ENCODE measurements around the gene KCNMA1.
A peak's percentile ranks its signal among the peaks of the same experiment; 100 is the strongest.

The KCNMA1 gene

DNA sequence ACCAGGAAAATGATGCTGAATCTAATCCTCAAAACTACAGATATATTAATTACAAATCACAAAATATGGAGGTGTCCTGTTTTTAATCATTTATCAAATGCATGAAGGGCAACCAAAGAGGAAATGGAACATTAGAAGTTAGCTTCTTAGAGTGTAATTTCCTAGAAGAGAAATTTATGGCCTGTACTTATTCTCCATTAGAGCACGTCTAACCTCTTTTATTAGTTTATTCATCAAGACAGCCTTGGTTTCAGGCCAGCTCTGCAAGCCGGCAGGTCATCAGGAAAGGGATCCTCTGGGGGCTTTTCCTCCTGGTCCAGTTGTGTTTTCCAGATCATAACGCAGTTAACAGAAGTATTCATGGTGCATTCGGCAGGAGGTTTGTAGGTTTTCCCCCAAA lies 517.6 kb downstream of the KCNMA1 start:
- no peak for DNase-seq

DNA sequence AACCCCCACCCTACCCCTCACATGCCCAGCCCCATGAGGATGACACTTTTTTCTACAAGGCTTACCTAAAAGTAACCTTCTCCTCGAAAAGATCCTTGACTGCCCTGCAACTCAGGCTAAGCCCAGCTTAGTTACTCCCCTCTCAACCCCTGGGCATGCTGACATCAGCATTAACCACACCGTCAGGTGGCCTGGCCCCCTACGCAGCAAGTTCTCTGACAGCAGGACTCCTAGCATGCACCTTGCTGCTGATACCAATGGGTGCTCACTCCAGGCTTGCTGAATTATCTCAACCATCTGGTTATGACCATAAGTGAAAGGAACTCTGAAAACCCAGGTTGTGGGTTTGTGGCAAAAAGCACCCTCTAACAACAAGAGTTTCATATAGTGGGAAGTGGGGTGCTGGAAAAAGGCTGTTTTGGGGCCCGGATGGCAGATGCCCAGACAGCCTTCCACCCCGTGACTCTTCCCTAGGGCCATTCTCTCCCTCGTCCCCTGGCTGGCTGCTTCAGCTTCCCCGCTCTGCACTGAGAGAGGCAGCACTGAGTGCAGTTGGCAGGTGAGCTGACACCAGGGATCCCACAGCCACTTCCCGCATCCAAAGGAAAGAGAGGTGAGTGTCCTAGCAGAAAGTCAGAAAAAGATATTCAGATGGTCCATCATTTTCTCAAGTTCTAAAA lies 518.9 kb downstream of the KCNMA1 start:
- DNase-seq = no peak

DNA sequence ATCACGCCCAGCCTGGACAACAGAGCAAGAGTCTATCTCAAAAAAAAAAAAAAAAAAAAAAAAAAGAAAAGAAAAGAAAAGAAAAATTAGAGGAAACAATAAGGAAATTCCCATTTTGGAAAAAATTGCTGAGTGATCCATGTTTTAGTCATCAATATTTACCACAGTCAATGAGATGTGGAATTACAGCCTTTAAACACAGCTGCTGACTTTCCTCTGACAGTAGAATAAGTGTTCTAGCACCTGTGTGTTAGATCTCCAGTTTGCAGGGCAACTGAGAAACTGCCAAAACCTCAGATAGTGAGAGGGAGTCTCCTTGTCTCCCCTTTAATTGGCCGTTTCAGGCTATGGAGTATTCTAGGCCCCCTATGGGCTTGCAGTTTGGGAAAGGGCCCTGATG lies 520.1 kb downstream of the KCNMA1 start:
- no peak for DNase-seq

DNA sequence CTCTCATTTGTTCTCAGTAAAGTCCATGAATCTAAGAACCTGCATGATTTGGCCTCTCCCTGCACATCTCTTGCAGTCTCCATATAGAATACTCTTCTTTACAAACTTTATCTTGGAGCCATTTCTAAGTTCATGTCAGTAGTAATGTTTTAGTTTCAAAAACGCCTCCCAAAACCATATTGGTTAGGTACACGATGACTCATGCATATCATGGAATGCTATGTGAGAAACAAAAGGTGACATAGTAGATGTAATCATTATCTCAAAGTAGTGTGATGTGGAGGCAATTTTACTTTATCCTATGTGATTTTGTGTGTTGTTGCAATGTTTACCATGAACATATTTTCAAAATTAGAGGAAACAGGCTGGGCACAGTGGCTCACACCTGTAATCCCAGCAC lies 520.7 kb downstream of the KCNMA1 start:
- no peak for DNase-seq

DNA sequence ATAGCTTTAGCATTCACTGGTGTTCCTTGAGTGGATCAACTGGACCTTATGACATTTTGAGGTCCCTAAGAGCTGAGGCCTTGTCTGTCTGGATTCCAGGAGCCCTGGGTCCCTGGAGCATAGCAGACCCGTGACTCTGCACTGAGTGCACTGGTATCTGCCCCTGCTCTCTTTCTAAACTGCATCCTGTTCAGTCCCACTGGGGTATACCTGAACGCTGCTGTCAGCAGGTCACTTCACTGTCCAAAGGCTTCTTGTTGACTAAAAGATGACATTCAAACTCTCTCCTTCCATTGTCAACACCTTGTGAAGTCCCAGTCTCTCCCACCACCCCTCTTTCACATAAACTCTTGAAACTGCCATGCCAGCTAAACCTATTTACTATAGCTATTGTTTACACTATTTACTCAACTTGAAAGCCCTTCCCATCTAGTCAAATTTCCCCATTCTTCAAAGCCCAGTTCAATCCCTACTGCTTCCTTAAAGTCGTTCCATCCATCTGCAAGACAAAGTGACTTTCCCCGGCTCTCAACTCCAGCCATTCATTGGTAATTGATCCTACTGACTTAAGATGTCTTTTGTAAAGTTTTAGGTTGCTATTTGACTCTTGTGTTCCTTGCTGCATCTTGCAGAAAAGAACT lies 523.3 kb downstream of the KCNMA1 start:
- no peak for DNase-seq

DNA sequence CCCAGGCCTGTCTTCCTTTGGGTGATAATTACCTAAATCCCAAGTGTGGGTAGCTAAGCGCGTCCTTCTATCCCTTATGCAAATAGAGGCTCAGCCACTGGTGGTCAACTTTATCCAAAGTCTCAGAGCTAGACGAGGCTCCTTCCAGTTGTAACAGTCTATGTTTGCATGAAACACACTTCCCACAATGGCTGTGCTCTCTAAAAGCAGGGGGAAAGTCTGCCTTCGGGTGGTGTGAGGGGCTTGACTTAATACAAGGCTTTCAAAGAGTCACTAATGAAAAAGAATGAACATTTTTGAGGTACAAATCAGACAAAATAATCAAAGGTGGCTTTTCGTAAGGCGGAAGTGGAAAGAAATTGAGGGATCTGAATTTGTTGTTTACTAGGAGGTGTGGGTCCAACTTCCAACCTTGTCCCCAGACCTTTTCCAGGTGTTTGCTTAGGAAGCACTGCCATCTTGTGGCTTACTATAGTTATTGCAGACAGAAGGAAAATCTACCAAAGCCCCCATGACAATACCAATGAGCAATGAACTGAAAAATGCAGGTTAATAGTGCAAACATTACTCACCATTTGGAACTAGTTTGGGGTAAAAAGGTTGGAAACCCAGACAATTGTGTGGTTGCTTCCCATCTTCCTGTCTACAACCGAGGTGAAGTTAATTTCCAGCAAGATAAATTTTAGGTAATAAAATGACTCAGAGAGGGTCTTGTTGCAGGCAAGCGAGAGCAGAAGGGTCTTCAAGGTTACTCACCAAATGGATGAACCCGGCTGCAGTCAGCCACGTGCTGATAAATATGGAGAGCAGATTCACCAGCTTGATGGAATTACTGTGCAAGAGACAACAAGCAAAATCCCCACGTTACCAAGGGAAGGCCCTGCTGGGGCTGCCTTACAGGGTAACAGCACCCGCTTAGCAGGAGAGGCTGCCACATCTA lies 525.7 kb downstream of the KCNMA1 start:
- DNase-seq = peak; percentile 13

DNA sequence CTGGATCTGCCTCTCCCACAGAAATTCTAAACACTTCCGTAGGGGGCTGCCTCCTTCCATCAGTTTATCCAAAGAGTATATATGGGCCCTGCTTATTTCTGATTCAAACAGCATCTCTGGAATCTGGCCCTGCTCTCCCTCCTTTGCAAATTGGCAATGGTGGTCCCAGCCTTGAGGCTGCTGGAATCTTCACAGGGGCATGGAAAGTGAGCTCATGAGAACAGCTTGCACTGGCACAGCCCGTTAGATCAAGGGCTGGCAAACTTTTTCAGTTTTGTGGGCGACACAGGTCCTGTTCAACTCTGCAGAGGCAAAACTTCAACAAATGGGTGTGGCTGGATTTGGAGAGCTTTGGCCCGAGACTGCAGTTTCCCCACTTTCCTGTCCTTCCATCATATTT lies 526.9 kb downstream of the KCNMA1 start:
- no peak for DNase-seq

DNA sequence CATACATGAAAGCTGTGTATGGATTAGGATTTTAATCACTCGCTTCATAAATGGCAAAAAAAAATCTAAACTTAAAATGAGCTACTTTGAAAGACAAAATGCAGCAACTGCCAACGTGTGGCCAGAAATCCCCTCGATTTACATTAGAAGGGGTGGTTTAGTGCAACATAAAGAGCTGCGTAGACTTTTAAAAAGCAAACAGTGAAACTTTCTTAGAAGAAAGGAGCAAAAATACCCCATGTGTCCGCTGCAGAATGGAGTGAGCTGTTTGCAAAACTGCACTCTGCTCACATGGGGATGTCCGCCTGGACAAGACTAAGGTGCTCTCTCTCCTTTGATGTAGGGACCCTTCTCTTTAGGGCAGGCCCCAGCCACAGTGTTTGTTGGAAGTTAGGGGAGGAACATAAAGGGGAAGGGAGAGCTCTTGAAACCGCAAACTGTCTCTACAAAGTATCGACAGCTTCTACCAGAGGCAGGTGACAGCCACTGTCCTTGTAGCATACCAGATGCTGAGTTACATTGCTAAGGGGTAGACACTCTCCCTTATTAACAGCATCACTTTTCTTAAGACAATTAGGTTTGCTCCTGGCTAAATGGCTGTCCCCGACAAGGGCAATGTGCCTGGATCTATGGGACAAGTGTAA lies 528.1 kb downstream of the KCNMA1 start:
- DNase-seq = no peak

DNA sequence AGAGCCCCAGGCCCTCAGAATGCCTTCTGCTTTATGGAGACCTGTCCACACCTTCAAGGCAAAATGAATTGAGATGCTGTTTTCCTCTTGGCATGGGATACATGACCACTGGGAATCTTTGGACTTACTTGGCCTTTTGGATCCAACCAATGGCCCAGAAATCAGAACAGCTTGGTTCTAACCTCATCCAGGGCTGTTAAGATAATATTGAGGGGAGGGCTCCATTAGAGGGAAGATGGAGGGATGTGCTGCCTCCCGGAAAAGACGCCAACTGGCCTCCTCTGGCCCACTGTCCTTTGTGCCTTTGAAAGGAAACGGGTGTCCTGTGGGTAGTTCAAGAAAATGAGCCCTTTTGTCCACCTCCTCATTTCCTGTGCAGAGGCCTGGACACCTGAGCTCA lies 530.9 kb downstream of the KCNMA1 start:
- DNase-seq = no peak

DNA sequence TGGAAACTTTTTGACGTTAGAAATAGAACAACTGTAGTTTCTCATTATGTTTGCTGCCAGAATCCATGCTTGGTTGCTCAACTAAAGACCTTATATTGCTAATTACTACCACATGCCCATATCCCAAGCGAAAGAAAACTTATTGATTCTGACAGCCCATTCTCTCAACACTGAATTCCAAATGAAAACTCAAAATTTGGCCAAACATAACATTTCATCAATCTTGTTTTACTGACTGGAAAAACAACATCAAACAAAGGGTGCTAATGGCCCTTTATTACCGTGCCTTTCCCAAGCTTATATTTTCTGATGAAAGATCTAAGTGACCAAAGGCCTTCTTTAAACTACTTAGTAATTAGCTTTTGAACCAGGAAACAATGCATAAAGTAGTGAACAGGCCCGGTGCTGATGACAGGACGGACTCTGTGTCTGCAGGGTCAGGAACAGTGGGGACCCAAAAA lies 531.8 kb downstream of the KCNMA1 start:
- no peak for DNase-seq

DNA sequence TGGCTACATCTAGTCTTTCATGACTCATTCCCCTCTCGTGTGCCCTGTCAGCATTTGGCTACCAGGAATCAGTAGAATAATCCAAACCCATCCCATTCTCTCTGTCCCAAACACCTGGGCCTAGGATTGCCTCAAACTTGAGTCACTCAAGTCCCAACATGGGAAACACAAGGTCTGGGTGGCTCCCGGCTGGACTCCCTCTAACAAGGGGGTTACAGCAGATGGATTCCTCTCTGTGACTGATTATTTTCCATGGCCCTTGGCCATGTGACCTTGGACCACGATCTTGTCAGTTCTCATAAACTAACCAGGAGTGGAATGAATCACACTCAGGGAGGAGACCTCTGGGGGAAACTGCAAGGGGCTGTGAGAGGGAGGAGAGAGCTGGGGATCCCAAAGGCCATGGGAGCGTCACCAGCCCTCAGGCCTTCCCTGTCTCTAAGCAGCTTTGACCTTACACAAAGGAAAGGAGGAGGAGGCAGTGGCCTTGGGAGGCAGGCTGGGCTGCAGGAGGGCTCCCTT lies 533.1 kb downstream of the KCNMA1 start:
- DNase-seq = no peak

DNA sequence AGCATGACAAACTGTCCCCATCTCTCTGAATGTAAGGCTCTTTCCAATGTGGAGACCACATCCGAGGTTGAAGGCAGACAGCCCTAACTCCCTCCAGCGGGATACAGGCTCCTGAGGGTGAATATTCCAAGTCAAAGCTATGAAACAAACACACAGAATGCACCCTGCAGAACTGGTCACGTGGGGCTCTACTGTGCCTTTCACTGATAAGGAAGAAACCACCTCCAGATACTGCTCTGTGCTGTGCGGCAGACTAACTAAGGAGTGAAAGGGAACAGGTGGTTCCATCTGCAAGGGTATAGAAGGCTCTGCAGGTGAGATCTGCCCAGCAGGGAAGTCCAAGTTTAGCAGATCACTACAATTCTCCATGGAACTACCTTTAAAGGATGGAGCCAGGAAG lies 534.4 kb downstream of the KCNMA1 start:
- no peak for DNase-seq

DNA sequence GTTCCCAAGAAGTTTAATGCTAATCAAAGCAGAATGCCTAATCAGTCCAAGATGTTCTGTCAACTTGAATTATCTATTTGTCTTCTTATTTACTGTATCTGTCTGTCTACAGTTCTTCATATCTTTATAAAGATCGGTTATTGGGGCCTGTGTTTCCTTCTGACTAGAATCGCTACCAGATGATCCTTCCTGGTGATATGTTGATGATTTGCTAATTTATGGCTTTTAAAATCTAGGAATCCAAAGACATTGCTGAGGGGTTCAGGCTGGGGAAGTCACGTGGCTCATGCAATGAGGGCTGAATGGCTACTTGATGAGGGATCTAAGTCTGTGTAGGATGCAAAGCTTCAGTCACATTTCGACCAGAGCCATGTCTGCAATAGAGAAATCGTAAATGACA lies 536.3 kb downstream of the KCNMA1 start:
- DNase-seq = no peak

DNA sequence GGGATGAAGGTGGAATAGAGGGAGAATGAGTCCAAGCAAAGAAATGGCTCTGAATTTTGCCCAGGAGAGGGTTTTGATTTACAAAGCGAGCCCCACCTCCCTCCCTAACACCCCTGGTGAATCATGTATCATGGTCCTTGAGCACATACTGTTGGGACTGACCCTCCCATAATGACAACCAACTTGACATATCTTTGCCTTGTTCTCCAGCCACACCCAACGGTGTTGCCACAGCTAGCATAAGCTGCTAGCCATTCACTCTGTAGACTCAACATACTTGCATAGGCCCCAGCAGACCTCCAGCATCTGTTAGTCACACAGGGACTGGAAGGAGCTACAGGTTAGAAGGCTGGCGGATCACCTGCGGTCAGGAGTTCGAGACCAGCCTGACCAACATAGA lies 538.5 kb downstream of the KCNMA1 start:
- no peak for DNase-seq

DNA sequence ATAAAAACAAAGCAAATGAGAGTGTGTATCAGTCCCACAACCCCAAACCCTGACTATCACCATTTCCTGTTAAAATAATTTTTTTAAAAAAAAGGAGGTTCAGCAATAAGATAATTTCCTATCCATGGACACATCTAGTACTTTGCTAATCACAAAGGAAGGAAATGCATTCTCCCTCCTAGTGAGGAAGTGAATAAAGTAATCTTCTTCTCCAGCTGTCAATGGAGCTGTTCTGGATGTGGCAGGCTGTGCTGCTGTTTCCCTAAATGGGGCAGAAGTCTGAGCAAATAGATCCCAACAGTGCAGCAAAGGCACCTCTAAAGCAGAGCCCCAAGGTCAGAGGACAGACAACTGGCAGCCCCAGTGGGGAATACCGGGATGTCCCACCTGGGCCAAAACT lies 540.0 kb downstream of the KCNMA1 start:
- no peak for DNase-seq

DNA sequence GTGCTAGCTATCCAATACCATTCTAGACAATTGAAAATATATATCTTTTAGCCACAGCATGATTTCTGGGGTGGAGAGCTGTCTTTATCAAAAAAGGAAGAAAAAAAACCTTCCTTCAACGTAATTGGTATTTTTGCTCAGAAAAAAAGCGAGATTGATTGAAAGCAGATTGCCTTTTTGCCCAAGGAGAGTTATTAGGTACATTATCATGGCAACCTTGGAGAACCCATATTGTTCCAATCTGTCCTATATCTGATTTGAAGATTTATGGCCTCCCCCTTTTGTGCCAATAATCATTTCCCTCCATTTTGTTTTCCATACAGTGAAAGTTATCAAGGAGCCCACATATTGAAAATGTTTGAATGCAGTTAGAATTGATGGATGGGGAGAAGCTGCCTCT lies 544.5 kb downstream of the KCNMA1 start:
- no peak for DNase-seq

DNA sequence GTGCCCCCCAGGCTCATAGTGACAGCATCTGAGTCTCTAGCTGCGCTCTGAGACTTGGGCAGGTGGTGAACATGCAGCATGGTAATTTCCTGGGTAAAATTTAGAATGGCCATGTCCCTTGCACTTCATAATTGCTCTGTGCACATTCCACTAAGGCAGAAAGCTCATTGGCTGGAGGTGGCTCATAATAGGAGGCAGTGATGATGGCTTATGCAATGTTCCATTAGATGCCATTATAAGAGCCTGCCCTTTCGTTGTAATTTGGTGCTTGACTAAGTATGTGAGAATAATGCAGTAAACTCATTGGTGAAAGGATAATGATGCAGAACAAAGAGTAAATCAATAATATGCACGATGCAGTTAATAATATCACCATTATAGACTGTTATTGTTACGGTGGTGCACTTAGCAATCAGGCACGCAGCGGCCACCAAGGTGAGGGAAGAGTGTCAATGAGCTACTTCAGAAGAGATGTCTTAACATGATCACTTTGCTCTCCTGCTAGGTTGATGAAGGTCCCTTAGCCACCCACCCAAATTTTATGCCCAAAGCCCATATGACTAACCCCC lies 545.9 kb downstream of the KCNMA1 start:
- DNase-seq = no peak

DNA sequence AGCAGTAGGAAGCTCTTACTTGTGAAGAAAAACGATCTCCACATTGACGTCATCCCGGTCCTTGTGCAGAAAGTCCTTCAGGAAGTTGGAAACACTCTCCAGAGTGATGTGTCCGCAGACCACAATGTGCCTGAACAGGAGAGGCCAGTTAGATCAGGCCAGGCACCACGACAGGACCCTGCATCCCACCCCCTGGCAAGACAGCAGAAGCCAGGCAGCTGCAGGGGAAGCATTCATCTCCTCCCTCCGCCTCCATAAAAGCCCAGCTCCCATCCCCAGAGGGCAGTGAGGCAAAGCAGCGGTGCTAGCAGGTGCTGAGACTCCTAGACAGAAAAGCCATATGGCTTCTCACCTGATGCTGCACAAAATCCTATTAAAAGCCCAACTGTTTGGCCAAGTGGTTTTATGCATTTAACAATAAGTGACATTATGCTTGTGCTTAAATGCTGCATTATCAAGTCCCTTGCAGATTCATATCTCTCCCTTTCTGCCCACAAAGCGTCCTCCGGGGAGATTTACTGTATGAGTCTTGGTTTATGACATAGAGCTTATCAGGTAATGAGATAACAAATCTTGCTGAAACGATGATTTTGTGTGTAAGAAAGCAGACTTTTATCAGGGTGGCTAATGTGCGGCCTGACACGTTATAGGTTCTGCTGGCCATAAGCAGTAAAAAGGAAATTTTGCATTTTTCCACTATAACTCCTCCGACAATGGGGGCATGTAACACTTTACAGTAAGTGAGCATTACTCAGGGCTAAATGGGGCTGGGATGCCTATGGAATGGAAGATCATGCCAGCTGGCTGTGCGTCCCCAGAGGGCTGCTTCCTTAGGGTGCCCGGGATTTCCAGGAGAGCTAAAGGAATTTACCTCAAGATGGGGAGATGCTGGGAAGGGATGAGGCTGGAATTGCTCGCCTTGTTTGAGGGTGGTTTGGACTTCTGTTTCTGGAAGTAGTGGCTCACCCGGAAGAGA lies 546.9 kb downstream of the KCNMA1 start:
- no peak for DNase-seq

DNA sequence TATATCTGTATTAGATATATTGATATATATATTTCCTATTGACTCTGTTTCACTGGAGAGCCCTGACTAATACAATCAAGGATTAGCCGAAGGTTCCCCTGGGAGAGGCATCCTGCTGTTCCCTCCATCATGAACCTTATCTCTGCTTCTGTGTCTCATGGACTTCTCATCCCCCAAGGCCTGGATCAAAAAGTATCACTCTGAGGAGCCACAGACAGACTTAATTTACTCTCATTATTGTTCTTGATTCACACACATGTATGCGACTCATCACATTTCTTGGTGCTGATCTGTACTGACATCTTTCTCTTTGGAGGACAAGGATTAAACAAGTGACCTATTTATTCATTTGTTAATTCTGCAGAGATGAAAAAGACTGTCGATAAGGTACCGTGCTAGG lies 550.2 kb downstream of the KCNMA1 start:
- DNase-seq = no peak

DNA sequence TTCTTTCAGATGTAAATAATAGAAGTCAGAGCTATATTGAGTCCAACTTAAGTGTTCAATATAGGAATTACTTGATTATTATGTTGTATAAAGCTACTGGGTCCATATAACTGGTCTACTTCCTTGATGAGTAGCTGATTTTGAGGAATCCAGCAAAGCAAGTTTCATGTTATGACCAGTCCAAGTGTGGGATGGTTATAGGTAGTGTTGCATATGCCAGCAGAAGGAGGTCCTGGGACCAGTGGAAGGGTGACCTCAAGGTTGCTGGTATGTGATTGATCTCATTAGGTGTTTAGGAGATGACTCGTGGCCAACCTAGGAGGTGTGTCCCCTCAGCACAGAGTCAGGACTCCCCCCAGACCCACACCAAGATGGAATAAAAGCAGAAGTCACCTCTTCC lies 551.5 kb downstream of the KCNMA1 start:
- DNase-seq = no peak

DNA sequence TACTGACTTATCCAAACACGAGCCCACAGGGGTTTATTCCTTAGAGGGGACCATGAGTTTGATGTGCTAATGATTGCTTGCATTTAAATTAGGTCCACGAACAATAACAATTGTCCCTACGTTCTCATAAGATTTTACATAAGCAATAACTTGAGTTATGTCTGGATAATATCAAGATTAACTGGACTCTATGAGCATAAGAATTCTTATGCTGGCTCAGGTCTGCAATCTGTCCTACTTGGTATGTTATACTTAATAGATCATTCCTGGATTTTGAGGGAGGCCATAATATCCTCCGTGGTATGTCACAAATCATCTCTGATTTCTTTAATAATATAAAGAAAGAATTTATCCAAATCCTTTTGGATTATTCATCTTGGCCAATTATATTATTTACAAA lies 552.3 kb downstream of the KCNMA1 start:
- no peak for DNase-seq

All from CD4-positive, alpha-beta T cell treated with Interleukin-4 for 4 hours (primary cell).